GM12892 (cell line): ENCODE measurements around the gene SPTB.

Source experiments
- POLR2A ChIP-seq: IDR thresholded peaks from 2 replicates; pipeline ENCODE4 v1.6.1; 2011; ENCODE audit warnings: low read depth, low read length, control low read depth
- TAF1 ChIP-seq: IDR thresholded peaks from 2 replicates; pipeline ENCODE4 v1.6.1; 2011; ENCODE audit warnings: low read depth, mild to moderate bottlenecking, control low read depth, low read length, borderline replicate concordance

DNA sequence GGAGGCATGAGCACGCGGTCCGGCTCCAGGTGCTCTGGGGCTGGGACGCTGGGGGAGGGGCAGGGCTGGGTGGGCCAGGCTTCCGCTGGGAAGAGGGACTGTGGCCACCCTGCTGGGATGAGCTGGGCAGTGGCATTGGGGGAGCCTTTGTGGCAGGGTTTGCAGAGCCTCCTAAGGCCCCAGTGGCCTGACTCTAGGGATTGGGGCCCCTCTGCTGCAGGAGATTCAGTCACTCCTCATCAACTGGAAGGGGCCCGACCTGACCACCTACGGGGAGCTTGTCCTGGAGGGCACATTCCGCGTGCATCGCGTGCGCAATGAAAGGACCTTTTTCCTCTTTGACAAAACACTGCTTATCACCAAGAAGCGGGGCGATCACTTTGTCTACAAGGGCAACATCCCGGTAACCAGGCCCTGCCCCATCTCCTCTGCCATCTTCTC lies 148.5 kb downstream of the SPTB start:
- no peak for TF ChIP-seq POLR2A
- TF ChIP-seq TAF1, result no peak
